ENCODE results near the gene PRTG.
"Not testable (repeated sequence)": the region's sequence is repeated elsewhere in the genome, so short reads cannot be mapped to it uniquely, and the experiment has no call there.

The PRTG gene

DNA sequence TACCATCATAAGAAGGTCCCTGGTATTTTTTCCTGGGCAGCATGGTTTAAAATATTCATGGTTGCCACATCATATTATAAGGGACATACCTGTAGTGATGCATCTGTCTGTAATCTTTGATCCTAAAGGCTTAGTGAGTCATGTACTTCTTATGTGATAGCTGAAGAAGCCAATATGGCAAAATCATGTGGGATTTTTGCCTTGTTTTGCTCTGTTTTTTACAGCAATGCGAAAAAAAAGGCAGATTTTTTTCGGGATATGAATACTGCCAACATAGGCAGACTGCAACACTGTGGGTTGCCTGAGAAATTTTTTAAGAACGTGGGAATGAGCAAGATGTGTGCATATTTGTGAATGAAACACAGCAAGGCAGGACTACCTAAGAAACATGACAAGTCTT lies 143.5 kb downstream of the PRTG start:
- H3K27me3 ChIP-seq (ENCODE audit: control insufficient read depth, low read length) = no peaks in the 10 kb centered on the region
- no peak overlapping the region for H3K27ac ChIP-seq (ENCODE audit: low read depth, low read length)
- no peak overlapping the region for H3K4me3 ChIP-seq (ENCODE audit: low read length)
- H3F3A ChIP-seq (ENCODE audit: control insufficient read depth, insufficient read depth) = no peaks in the 10 kb centered on the region
- H3K4me2 ChIP-seq (ENCODE audit: low read length) = no peak overlapping the region
- no peaks in the 10 kb centered on the region for H3K9me3 ChIP-seq (ENCODE audit: control insufficient read depth, insufficient read depth, low read length)
- no peaks in the 10 kb centered on the region for H3K79me2 ChIP-seq (ENCODE audit: control insufficient read depth, low read length)
- no peaks in the 10 kb centered on the region for H4K20me1 ChIP-seq (ENCODE audit: control insufficient read depth, insufficient read depth, low read depth, low read length)
- H3K9me2 ChIP-seq (replicated peaks; ENCODE audit: control insufficient read depth, low read length) = no peaks in the 10 kb centered on the region
- TF ChIP-seq EZH2phosphoT487 (IDR thresholded peaks at IDR 0.05; ENCODE audit: borderline replicate concordance, low read length) = no peak
- TF ChIP-seq, protein P1, sequence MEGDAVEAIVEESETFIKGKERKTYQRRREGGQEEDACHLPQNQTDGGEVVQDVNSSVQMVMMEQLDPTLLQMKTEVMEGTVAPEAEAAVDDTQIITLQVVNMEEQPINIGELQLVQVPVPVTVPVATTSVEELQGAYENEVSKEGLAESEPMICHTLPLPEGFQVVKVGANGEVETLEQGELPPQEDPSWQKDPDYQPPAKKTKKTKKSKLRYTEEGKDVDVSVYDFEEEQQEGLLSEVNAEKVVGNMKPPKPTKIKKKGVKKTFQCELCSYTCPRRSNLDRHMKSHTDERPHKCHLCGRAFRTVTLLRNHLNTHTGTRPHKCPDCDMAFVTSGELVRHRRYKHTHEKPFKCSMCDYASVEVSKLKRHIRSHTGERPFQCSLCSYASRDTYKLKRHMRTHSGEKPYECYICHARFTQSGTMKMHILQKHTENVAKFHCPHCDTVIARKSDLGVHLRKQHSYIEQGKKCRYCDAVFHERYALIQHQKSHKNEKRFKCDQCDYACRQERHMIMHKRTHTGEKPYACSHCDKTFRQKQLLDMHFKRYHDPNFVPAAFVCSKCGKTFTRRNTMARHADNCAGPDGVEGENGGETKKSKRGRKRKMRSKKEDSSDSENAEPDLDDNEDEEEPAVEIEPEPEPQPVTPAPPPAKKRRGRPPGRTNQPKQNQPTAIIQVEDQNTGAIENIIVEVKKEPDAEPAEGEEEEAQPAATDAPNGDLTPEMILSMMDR (IDR thresholded peaks at IDR 0.05; ENCODE audit: low read depth, low read length, poor library complexity, severe bottlenecking) = no peak
- no peaks in the 10 kb centered on the region for H3K4me1 ChIP-seq (ENCODE audit: control insufficient read depth, low read length)
- H3K36me3 ChIP-seq (ENCODE audit: control insufficient read depth, low read length) = no peaks in the 10 kb centered on the region

DNA sequence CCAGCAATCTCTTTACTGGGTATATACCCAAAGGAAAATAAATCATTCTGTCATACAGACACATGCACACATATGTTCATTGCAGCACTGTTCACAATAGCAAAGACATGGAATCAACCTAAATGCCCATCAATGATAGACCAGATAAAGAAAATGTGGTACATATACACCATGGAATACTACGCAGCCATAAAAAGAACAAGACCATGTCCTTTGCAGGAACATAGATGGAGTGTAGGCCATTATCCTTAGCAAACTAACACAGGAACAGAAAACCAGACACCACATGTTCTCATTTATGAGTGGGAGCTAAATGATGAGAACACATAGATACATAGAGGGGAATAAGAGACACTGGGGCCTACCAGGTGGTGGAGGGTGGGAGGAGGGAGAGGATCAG lies 149.9 kb downstream of the PRTG start:
- not testable (repeated sequence) for H3K36me3 ChIP-seq (ENCODE audit: control insufficient read depth, low read length); H3F3A ChIP-seq (ENCODE audit: control insufficient read depth, insufficient read depth); H4K20me1 ChIP-seq (ENCODE audit: control insufficient read depth, insufficient read depth, low read depth, low read length); H3K4me2 ChIP-seq (ENCODE audit: low read length); H3K79me2 ChIP-seq (ENCODE audit: control insufficient read depth, low read length); H3K9me3 ChIP-seq (ENCODE audit: control insufficient read depth, insufficient read depth, low read length); H3K27ac ChIP-seq (ENCODE audit: low read depth, low read length); H3K4me1 ChIP-seq (ENCODE audit: control insufficient read depth, low read length); H3K9me2 ChIP-seq (replicated peaks; ENCODE audit: control insufficient read depth, low read length); H3K4me3 ChIP-seq (ENCODE audit: low read length); H3K27me3 ChIP-seq (ENCODE audit: control insufficient read depth, low read length)

DNA sequence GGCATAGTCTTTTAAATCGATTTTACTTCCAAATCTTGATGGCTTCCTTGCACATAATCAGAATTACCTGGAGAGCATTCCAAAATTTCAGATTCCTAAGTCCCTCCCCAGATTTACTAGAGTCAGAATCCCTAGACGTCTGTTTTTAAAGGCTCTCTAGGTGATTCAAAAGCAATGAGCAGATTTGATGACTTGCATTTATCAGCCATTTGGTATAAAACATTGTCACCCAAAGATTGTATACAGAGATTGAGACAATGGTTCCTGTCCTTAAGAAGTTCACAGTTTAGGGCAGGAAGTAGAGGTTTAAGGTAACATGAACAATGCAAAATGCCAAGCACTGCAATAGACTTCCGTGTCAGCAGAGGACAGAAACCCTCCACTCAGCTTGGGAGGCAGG lies 152.2 kb downstream of the PRTG start:
- Histone ChIP-seq H3K9me3 (ENCODE audit: control insufficient read depth, insufficient read depth, low read length) (no peaks in the 10 kb centered on the region; the same call in 1 of the 2 replicates), H3K79me2 (ENCODE audit: control insufficient read depth, low read length) (no peaks in the 10 kb centered on the region), H3K4me1 (ENCODE audit: control insufficient read depth, low read length) (no peaks in the 10 kb centered on the region), H3K36me3 (ENCODE audit: control insufficient read depth, low read length) (no peaks in the 10 kb centered on the region), H4K20me1 (ENCODE audit: control insufficient read depth, insufficient read depth, low read depth, low read length) (no peaks in the 10 kb centered on the region), H3K27me3 (ENCODE audit: control insufficient read depth, low read length) (no peaks in the 10 kb centered on the region), H3K27ac (ENCODE audit: low read depth, low read length) (no peak overlapping the region), H3K9me2 (replicated peaks; ENCODE audit: control insufficient read depth, low read length) (no peaks in the 10 kb centered on the region), H3K4me3 (ENCODE audit: low read length) (no peak overlapping the region), H3K4me2 (ENCODE audit: low read length) (no peak overlapping the region), H3F3A (ENCODE audit: control insufficient read depth, insufficient read depth) (no peaks in the 10 kb centered on the region)
- TF ChIP-seq, protein P1 (IDR thresholded peaks at IDR 0.05; ENCODE audit: low read depth, low read length, poor library complexity, severe bottlenecking) = no peak
- TF ChIP-seq EZH2phosphoT487 (IDR thresholded peaks at IDR 0.05; ENCODE audit: borderline replicate concordance, low read length) = no peak

DNA sequence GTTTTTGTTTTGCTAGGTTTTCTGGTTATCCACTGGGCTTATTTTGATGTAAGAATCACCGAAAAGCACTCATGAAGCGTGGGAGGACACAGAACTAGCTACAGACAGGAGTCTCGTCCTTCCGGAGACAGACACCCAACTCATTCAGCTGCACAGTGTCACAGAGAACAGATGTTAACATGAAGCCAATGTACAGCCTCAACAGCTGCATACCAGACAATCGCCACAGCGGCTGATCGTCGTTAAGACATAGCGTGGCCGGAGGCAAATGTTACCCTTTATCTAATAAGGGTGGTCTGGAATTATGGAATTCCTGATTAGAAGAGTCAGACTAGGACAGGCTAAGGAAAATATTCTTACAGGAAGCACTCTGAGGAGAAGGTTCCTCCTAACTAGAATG lies 153.7 kb downstream of the PRTG start:
- no peak overlapping the region for H3K4me2 ChIP-seq (ENCODE audit: low read length)
- H3K36me3 ChIP-seq (ENCODE audit: control insufficient read depth, low read length) = no peaks in the 10 kb centered on the region
- H3K9me3 ChIP-seq (ENCODE audit: control insufficient read depth, insufficient read depth, low read length) = no peaks in the 10 kb centered on the region; the same call in 1 of the 2 replicates
- H3K9me2 ChIP-seq (replicated peaks; ENCODE audit: control insufficient read depth, low read length) = no peaks in the 10 kb centered on the region
- no peak overlapping the region for H3K27ac ChIP-seq (ENCODE audit: low read depth, low read length)
- H3F3A ChIP-seq (ENCODE audit: control insufficient read depth, insufficient read depth) = no peaks in the 10 kb centered on the region
- H3K27me3 ChIP-seq (ENCODE audit: control insufficient read depth, low read length) = no peaks in the 10 kb centered on the region
- TF ChIP-seq, protein P1 (IDR thresholded peaks at IDR 0.05; ENCODE audit: low read depth, low read length, poor library complexity, severe bottlenecking) = no peak
- no peak for TF ChIP-seq EZH2phosphoT487 (IDR thresholded peaks at IDR 0.05; ENCODE audit: borderline replicate concordance, low read length)
- no peaks in the 10 kb centered on the region for H3K79me2 ChIP-seq (ENCODE audit: control insufficient read depth, low read length)
- H3K4me1 ChIP-seq (ENCODE audit: control insufficient read depth, low read length) = no peaks in the 10 kb centered on the region
- H3K4me3 ChIP-seq (ENCODE audit: low read length) = no peak overlapping the region
- no peaks in the 10 kb centered on the region for H4K20me1 ChIP-seq (ENCODE audit: control insufficient read depth, insufficient read depth, low read depth, low read length)

All from DOHH2 (cell line).